Stomach (tissue), 9 donors: ENCODE data around the gene MESD. TPM values are rescaled to one million over a fixed set of nuclear protein-coding genes. Genes with fewer than 3 reads are reported as not detected.

ENCODE experiments used
- DNase-seq, 2 donors: peaks; one replicate each; pipeline versions ENCODE4 v3.0.0 to v3.0.0-alpha.2; 2013 to 2019
- H3K27ac ChIP-seq, 5 donors: fragments of 200-600 bp in 4 of 5; sonication (generic) in 4 of 5; one replicate each; pipeline ENCODE4 v1.5.1; 2013 to 2019; ENCODE audit warnings: mild to moderate bottlenecking in 1 of 5, moderate library complexity in 1 of 5
- H3K27me3 ChIP-seq, 3 donors: fragments of 200-600 bp; sonication (generic); one replicate each; pipeline ENCODE4 v1.5.1; 2017 to 2019; ENCODE audit warnings: mixed run types in 1 of 3
- H3K36me3 ChIP-seq, 4 donors: fragments of 200-600 bp; sonication (generic); 1 replicate in 3 of 4; 2 replicates in 1 of 4; pipeline ENCODE4 v1.5.1; 2016 to 2019
- H3K4me1 ChIP-seq, 4 donors: fragments of 200-600 bp; sonication (generic); one replicate each; pipeline ENCODE4 v1.5.1; 2016 to 2019
- H3K4me3 ChIP-seq, 4 donors: fragments of 200-600 bp; sonication (generic) in 3 of 4; one replicate each; pipeline ENCODE4 v1.5.1; 2016 to 2019; ENCODE audit warnings: mild to moderate bottlenecking in 1 of 4
- H3K9me3 ChIP-seq, 4 donors: fragments of 200-600 bp; sonication (generic); one replicate each; pipeline ENCODE4 v1.5.1; 2016 to 2019
- EP300 ChIP-seq: sonication (generic); formaldehyde crosslinking; IDR thresholded peaks from one replicate; pipeline ENCODE4 v1.6.1; 2017; ENCODE audit warnings: antibody characterized with exemption
- POLR2A ChIP-seq, 4 donors: fragments of 450-650 bp; IDR thresholded peaks; one replicate each; pipeline ENCODE4 v1.6.1; 2016; ENCODE audit warnings: antibody characterized with exemption in 4 of 4, control low read depth in 2 of 4, mild to moderate bottlenecking in 1 of 4, moderate library complexity in 1 of 4
- POLR2AphosphoS5 ChIP-seq, 3 donors: sonication (generic); formaldehyde crosslinking; IDR thresholded peaks; one replicate each; pipeline ENCODE4 v1.6.1; 2016; ENCODE audit warnings: antibody characterized with exemption in 3 of 3
- WGBS, 5 donors: extraction: QIAGEN DNeasy Blood & Tissue Kit in 3 of 5; methylation state at CpG; one replicate each; pipeline versions ENCODE4 v1.1.5 to v1.1.7; 2013 to 2018; 5-methylcytosine and 5-hydroxymethylcytosine counted together
- intact Hi-C: fragments of 100-400 bp; cut with DNase I; formaldehyde crosslinking; loops from one replicate; pipeline ENCODE4 v1.15.1; 2023; ENCODE audit warnings: low total_unique reads
- polyA plus RNA-seq, 3 donors: library from polyadenylated mRNA; stranded (reverse); fragments of 200-250 nt; gene quantifications; one replicate each; pipeline ENCODE4 v1.2.3, GENCODE V29; 2013
- total RNA-seq, 5 donors: library from RNA; depleted of rRNA; stranded (reverse); fragments of >200 nt; gene quantifications; one replicate each; pipeline versions ENCODE4 v1.1.0 to v1.2.3, GENCODE V29; 2014 to 2016
- TF ChIP-seq, protein P1 (sequence below), 7 experiments: fragments of 450-650 bp in 4 of 7; fragments of 200-600 bp in 3 of 7; sonication (generic) in 3 of 7; IDR thresholded peaks; one replicate each; pipeline ENCODE4 v1.5.1; 2016 to 2019; ENCODE audit warnings: antibody characterized with exemption in 7 of 7, control low read depth in 2 of 7, mild to moderate bottlenecking in 1 of 7
- donor health status: healthy with polysubstance abuse.
- donor health status: Bipolar disorder and iron deficiency.
- donor health status: healthy.

Gene MESD
- total and polyA plus RNA-seq, 8 donors = 5.5 to 34.8 (median 15.7) TPM

DNA sequence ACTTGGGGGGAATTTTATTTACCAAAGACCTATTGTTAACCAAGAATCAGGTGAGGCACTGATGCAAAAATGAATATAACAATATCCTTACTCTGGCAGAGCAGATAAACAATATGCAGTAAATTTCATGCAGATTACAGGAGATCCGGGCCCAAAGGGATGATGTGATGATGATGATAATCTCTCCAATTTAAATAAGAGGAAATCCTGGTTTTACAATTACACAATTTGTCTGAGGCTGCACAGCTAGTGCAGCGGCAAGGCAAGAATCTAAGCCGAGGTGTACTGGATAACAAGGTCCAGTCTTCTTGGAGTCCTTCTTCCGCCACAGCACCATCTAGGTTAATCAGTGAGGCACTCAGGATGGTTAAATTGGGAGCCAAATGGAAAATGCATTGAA is 2.4 kb upstream of the MESD start:
- no peak for DNase-seq
- Histone ChIP-seq H3K36me3 (no peaks in the 10 kb centered on the region), H3K27ac (peak overlapping the region in 3 of 5 donors; percentile 93 to 96 (median 94)), H3K27me3 (no peaks in the 10 kb centered on the region), H3K4me1 (peaks cover 19 to 44% (median 35%) of the 10 kb centered on the region in 4 donors), H3K9me3 (no peaks in the 10 kb centered on the region), H3K4me3 (no peak overlapping the region)
- WGBS, 5 donors = 82 to 90% (median 87%) methylated on average over 4 of the region's 4 CpGs
- TF ChIP-seq, protein P1, sequence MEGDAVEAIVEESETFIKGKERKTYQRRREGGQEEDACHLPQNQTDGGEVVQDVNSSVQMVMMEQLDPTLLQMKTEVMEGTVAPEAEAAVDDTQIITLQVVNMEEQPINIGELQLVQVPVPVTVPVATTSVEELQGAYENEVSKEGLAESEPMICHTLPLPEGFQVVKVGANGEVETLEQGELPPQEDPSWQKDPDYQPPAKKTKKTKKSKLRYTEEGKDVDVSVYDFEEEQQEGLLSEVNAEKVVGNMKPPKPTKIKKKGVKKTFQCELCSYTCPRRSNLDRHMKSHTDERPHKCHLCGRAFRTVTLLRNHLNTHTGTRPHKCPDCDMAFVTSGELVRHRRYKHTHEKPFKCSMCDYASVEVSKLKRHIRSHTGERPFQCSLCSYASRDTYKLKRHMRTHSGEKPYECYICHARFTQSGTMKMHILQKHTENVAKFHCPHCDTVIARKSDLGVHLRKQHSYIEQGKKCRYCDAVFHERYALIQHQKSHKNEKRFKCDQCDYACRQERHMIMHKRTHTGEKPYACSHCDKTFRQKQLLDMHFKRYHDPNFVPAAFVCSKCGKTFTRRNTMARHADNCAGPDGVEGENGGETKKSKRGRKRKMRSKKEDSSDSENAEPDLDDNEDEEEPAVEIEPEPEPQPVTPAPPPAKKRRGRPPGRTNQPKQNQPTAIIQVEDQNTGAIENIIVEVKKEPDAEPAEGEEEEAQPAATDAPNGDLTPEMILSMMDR (IDR thresholded peaks at IDR 0.05) = no peak
- TF ChIP-seq EP300 (no peak), POLR2AphosphoS5 (IDR thresholded peaks at IDR 0.05) (no peak), POLR2A (IDR thresholded peaks at IDR 0.05) (no peak)
- intact Hi-C loops = no loop called here

DNA sequence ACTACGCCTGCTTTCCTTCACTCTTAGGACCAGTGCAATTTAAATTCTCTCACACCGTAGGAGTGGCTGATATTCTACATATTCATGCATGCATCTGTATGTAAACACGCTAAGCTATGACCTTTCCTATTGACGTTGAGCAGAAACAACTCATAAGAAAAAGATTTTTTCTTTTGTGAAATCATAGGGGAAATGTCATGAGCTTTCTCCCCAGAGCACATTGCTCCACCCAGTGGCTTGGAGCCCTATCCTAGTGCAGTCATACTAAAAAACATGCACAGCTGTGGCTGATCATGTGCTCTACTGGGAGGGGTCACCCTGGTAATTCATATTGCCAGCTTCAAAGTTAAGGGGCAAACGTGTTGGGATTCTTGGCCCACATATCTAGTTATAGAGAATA is 1.8 kb upstream of the MESD start:
- H3K4me3 ChIP-seq = no peak overlapping the region
- H3K27me3 ChIP-seq = no peaks in the 10 kb centered on the region
- H3K36me3 ChIP-seq = no peaks in the 10 kb centered on the region
- H3K27ac ChIP-seq = peak overlapping the region in 4 of 5 donors; percentile 92 to 96 (median 94)
- 47 to 53% (median 51%) methylated on average over 5 of the region's 5 CpGs for WGBS, 5 donors
- peaks cover 25 to 50% (median 40%) of the 10 kb centered on the region in 4 donors for H3K4me1 ChIP-seq
- intact Hi-C loops = no loop called here
- TF ChIP-seq, protein P1 (IDR thresholded peaks at IDR 0.05) = no peak
- TF ChIP-seq EP300 = no peak
- TF ChIP-seq POLR2A (IDR thresholded peaks at IDR 0.05) = no peak
- TF ChIP-seq POLR2AphosphoS5 (IDR thresholded peaks at IDR 0.05) = peak in 1 of 3 donors; percentile 44
- H3K9me3 ChIP-seq = no peaks in the 10 kb centered on the region
- peak in 1 of 2 donors; percentile 74 for DNase-seq

DNA sequence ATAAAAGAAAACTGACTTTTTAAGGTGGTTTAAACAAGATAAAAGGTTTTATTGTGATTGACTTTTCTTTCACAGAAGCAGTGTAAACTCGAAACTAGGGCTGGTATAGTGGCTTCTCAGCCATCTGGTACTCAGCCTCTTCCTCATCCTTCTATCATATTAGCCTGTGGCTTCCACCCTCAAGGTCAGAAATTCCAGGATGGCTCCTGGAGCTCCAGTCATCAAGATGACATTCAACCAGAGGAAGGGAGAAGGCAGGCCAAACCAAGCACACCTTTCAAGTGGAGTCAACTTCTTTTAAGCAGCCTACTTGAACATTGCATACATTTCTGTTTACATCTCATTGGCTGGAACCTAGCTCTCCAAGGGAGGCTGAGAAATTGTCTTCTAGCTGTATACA is 1.3 kb upstream of the MESD start:
- H3K9me3 ChIP-seq = no peaks in the 10 kb centered on the region
- WGBS, 5 donors = 70 to 85% (median 73%) methylated on average over 1 of the region's 1 CpG
- H3K36me3 ChIP-seq = no peaks in the 10 kb centered on the region
- TF ChIP-seq EP300 (no peak), POLR2A (IDR thresholded peaks at IDR 0.05) (no peak), POLR2AphosphoS5 (IDR thresholded peaks at IDR 0.05) (no peak)
- TF ChIP-seq, protein P1 (IDR thresholded peaks at IDR 0.05) = no peak
- no peak overlapping the region for H3K4me3 ChIP-seq
- peaks cover 25 to 55% (median 43%) of the 10 kb centered on the region in 4 donors for H3K4me1 ChIP-seq
- peak overlapping the region; percentile 50 to 96 (median 93) for H3K27ac ChIP-seq
- DNase-seq = no peak
- no peaks in the 10 kb centered on the region for H3K27me3 ChIP-seq
- intact Hi-C loops = no loop called here

DNA sequence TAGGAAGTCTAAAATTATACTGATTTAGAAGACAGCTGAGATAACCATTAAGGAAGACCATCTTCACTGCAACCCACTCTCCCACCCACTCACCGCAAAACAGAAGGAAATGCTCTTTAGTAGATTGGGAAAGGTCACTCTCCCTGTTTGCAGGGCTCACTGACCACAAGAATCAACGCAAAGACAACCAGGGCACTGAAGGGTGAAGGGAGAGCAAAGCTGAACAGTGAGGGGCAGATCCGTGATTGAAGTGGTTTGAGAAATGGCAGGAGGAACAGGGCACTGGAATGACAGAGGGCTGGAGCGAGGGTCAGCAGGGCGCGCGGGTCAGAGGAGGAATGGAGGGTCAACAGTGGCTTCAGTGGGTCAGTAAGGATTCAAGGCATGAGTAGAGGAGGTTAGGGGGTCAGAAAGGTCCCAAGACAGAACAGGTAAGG is 520 bp downstream of the MESD start:
- TF ChIP-seq EP300 (no peak), POLR2A (IDR thresholded peaks at IDR 0.05) (no peak), POLR2AphosphoS5 (IDR thresholded peaks at IDR 0.05) (no peak)
- TF ChIP-seq, protein P1 (IDR thresholded peaks at IDR 0.05) = no peak
- Histone ChIP-seq H3K27me3 (no peaks in the 10 kb centered on the region), H3K27ac (peak overlapping the region; percentile 92 to 96 (median 93)), H3K36me3 (no peaks in the 10 kb centered on the region), H3K4me1 (peaks cover 25 to 69% (median 49%) of the 10 kb centered on the region in 4 donors), H3K9me3 (no peaks in the 10 kb centered on the region), H3K4me3 (peak overlapping the region; percentile 81 to 97 (median 88))
- DNase-seq = no peak
- 0 to 2% (median 1%) methylated on average over 7 of the region's 7 CpGs for WGBS, 5 donors
- intact Hi-C loops = no loop called here
